ENCODE results near the gene EAF2.
"Not testable (repeated sequence)": the region's sequence is repeated elsewhere in the genome, so short reads cannot be mapped to it uniquely, and the experiment has no call there.

Gene EAF2

GRCh38 chr3:121834671-121835464 lies at the start of gene EAF2, which contains the start of gene IQCB1:
TSS of gene EAF2 (plus strand) at chr3:121835209. CDS start at chr3:121835286, 77 bp downstream.
TSS of gene IQCB1 (minus strand) at chr3:121835060. CDS start at chr3:121828960, 6,100 bp downstream.
- DNase-seq, result peak; percentile 95

- DNase-seq, result no peak
These were observed 48.5 kb upstream of the EAF2 start for GRCh38 chr3:121786485-121786884.

GRCh38 chr3:121793078-121793477 lies 41.9 kb upstream of the EAF2 start:
- DNase-seq, result no peak

- DNase-seq, result no peak
These were observed 40.6 kb upstream of the EAF2 start for GRCh38 chr3:121794264-121794983.

GRCh38 chr3:121796970-121797369 lies 38.0 kb upstream of the EAF2 start:
- DNase-seq, result no peak

GRCh38 chr3:121800906-121801305 lies 34.1 kb upstream of the EAF2 start:
- no peak for DNase-seq

GRCh38 chr3:121803771-121804320 lies 31.2 kb upstream of the EAF2 start:
- no peak for DNase-seq

GRCh38 chr3:121809249-121809648 lies 25.8 kb upstream of the EAF2 start:
- no peak for DNase-seq

- DNase-seq, result no peak
These were observed 17.3 kb upstream of the EAF2 start for GRCh38 chr3:121817753-121818152.

- no peak for DNase-seq
These were observed 16.4 kb upstream of the EAF2 start for GRCh38 chr3:121818578-121818977.

- DNase-seq, result no peak
These were observed 15.8 kb upstream of the EAF2 start for GRCh38 chr3:121819236-121819635.

- DNase-seq, result no peak
These were observed 13.4 kb upstream of the EAF2 start for GRCh38 chr3:121821421-121822199.

- no peak for DNase-seq
These were observed 12.0 kb upstream of the EAF2 start for GRCh38 chr3:121822973-121823372.

- DNase-seq, result no peak
These were observed 795 bp upstream of the EAF2 start for GRCh38 chr3:121834157-121834670.

- DNase-seq, result no peak
These were observed 424 bp downstream of the EAF2 start for GRCh38 chr3:121835465-121835801.

GRCh38 chr3:121836064-121836463 lies 1.1 kb downstream of the EAF2 start:
- no peak for DNase-seq

- no peak for DNase-seq
These were observed 1.5 kb downstream of the EAF2 start for GRCh38 chr3:121836481-121836880.

GRCh38 chr3:121839962-121840361 lies 5.0 kb downstream of the EAF2 start:
- DNase-seq, result no peak

GRCh38 chr3:121844892-121845291 lies 9.9 kb downstream of the EAF2 start:
- DNase-seq, result no peak

GRCh38 chr3:121852256-121852655 lies 17.2 kb downstream of the EAF2 start:
- DNase-seq, result no peak

- DNase-seq, result no peak
These were observed 20.5 kb downstream of the EAF2 start for GRCh38 chr3:121855555-121855954.

- not testable (repeated sequence) for DNase-seq
These were observed 22.8 kb downstream of the EAF2 start for GRCh38 chr3:121857778-121858177.

GRCh38 chr3:121863247-121863646 lies 28.2 kb downstream of the EAF2 start:
- not testable (repeated sequence) for DNase-seq

Measured in activated CD4-positive, alpha-beta T cell treated with anti-CD3 and anti-CD28 coated beads, Interleukin-2, amount 50 U/mL, for 1 hour (primary cell).